DMS 273 (cell line): ENCODE measurements around the gene HLA-E.

Experiments used
- DNase-seq: peaks from one replicate; lab custom pipeline; 2025; ENCODE audit not compliant: unreplicated experiment; lab: John Stamatoyannopoulos, UW

HLA-E gene

DNA sequence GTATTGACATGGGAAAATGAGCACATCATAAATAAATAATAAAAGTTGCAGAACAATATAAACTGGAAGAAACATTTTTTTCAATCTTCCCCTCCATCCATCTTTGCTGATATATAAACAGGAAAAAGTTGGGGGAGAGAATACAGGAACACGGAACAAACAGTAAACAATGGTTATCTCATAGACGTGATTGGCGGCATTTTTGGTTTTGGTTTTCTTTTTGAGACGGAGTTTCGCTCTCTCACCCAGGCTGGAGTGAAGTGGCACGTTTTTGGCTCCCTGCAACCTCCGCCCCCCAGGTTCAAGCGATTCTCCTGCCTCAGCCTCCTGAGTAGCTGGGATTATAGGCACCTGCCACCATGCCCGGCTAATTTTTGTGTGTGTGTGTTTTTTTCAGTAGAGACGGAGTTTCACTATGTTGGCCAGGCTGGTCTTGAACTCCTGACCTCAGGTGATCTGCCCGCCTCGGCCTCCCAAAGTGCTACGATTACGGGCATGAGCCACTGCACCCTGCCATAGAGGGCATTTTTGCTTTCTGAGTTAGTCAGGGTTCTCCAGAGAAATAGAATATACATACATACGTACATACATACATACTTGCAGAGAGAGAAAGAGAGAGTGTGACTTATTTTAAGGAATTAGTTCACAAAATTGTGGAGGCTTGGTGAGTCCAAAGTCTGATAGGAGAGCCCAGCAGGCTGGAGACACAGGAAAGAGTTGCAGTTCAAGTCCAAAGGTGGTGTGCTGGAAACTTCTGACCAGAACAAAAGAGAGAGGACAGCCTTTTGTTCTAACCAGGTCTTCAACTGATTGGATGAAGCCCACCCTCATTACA, 44.4 kb downstream of the HLA-E start:
- DNase-seq = no peak

DNA sequence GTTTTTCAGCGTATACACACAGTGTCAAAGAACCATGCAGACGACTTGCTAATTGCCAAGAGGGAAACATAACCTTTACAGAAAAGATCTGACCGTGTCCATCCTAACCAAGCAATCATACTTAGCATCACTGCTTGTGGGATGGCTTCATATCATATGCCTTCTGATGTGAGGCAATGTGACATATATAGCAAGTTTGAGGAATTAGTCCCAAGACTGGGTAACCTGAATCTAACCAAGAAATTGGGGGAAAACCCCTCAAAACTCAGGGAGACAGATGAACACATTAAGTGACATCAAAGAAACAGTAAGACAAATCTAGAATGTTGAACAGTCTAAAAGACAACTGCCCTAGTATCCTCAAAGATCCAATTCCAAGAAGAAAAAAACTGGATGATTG, 48.6 kb downstream of the HLA-E start:
- no peak for DNase-seq

DNA sequence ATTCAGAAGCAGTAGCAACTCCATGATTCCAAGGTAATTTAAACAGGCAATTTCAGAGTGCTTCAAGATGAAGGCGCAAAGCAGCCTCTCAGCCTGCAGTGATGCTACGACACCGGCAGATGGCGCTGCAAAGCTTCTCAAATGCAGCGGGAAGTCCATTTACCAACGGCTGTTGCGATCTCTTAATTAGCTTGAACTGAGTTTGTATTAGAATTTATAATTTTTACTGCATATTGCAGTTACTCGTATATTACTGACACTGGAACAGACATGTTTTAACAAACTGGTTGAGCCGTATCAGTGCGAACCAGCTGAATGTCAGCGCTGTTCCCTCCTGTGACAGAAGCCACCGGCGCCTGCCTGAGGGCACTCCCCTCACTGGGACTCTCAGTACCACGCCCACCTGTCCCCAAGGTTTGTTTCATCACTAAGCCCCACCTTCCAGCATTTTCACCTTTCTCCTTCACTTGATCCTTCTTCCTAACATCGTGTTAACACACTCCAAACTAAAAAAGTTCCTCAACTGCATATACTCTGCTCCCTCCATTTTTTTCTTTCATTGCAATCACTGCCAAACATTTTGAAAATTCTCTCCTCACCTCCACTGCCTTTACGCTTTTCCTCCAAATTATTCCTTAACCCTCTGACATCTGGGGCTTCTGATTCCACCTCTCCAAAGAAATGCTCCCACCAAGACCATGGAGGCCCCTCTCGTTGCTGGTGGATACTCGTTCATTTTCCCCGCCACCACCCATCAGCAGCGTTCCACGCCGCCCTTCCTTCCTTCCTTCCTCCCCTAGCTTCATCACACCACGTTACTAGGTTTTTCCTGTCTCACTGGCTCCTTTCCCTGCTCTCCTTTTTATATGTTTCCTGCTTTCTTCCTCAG, 52.5 kb downstream of the HLA-E start:
- DNase-seq = peak; percentile 91

DNA sequence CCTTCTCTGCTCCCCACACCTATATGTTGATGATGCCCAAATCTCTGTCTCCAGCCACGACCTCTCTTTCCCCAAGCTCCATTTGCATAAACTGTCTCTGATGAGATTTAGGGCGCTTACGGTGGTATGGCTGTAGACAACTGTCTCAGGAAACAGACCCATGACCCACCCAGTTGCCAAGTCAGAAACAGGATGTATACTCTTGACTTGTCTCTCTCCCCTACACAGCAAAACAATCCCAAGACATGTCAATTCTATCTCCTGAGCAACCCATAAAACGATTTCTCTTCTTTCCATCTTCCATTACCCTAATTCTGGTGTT, 53.1 kb downstream of the HLA-E start:
- no peak for DNase-seq

DNA sequence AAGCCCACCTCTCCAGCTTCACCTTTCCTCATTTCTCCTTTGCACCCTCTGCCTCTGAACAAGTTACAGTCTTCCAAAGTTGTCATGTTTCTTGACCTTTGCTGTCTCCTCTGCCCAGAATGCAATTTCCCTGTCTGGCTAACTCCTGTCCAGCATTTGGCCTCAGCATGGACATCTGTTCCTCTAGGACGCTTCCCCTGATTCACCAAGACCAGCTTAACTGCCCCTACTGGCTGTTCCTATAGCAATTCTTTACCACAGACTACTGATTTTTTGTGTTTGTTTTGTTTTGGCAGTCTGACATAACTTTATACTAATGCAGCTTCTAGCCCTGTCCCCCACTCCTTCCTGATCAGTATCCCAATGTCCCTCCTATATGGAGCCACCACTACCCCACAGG, 53.6 kb downstream of the HLA-E start:
- DNase-seq = no peak
